ENCODE data around the gene KPNB1.

The KPNB1 gene

GRCh38 chr17:47649153-47649971, at the start of gene KPNB1:
KPNB1 (plus strand) TSS chr17:47649919; CDS start chr17:47650245, 326 bp downstream.
- peak; percentile 100 for DNase-seq

DNA sequence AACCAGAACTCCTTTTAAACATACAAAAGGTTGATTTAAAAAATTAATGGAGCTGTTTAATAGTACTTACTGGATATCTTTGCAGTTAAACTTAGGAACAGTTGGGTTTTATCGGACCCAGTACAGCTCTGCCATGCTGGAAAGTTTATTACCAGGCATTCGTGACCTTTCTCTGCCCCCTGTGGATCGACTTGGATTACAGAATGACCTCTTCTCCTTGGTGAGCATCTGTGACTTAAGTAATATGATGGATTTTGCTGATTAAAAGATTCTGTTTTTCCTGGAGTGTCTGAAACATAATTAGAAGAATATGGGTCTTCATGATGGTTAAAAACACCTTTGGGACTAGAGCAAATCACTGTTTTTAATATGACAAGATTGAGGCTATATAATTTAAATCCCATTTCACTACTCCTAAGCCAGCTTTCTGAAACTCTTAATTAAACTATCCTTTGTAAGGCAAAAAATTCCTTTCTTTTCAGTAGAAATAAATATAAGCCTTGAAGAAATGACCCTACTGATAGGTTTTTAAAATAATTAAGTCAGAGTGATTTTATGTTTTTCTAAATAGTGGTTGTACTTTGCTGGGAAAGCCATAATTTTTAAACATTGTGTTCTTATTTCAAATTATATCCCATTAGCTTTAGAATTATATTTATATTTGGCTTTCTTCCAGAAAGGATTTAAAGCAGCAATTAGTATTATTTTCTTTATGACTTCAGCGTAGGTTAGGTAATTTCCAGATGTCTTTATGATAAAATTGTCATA, 45.7 kb upstream of the KPNB1 start:
- no peak for DNase-seq

DNA sequence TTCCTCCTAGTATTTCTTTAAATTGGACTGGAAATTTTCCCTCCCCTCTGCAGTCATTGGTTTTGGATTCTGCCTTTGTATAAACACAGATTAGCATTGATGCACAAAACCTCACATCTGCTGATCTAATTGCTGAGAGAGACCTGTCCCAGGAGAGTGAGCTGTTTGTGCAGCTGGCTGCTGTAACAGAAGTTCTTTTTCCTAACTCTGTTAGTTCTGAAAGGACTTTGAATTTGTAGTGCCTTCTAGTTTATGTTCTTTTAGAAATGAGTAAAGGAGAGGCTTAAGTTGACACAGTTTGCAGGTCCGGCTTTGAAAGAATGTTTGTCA, 45.2 kb upstream of the KPNB1 start:
- peak; percentile 64 for DNase-seq

GRCh38 chr17:47605011-47605410, 44.7 kb upstream of the KPNB1 start:
- DNase-seq, result no peak

DNA sequence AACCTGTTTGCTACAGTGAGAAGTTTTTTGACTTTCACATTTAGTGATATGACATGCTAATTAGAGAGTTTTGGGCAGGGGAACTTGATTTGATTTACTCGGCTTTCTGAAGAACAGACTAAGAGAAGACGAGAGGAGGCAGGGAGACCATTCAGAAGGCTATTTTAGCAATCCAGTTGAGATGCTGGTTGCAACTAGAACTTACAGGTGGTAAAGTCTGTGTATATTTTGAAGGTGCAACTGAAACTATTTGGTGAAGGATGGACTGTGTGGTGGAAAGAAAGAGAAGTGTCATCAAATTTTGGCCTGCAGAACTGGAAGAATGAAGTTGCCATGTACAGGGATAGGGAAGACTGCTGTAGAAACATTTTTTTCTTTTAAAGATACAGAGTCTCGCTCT, 42.2 kb upstream of the KPNB1 start:
- no peak for DNase-seq

DNA sequence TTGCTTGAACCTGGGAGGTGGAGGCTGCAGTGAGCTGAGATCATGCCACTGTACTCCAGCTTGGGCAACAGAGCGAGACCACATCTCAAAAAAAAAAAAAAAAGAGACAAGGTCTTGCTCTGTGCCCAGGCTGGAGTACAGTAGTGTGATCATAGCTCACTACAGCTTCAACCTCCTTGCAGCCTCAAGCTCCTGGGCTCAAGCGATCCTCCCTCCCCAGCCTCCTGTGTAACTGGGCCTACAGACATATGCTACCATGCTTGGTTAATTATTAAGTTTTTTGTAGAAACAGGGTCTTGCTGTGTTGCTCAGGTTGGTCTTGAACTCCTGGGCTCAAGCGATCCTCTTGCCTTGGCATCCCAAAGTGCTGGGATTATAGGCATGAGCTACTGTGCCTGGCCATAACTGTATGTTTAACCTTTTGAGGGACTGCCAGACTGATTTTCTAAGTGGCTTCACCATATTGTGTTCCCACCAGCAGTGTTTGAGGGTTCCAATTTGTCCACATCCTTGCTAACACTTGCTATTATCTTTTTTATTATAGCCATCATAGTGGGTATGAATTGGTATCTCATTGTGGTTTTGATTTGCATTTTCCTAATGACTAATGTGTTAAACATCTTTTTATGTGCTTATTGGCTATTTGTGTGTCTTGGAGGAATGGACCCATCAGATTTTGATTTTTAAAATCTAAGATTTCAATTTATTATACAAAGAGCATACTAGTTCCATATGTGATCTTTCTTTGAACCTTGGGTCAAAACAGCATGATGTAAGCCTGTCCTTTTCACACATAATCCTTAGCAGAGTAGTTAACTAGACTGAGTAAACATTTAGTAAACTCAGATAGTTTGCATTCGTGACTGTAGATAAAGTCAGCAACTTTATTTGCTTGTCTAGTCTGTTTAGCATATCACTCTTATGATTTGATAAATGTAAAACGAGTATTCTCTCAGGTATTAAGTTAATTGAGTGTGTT, 38.1 kb upstream of the KPNB1 start:
- DNase-seq, result no peak

DNA sequence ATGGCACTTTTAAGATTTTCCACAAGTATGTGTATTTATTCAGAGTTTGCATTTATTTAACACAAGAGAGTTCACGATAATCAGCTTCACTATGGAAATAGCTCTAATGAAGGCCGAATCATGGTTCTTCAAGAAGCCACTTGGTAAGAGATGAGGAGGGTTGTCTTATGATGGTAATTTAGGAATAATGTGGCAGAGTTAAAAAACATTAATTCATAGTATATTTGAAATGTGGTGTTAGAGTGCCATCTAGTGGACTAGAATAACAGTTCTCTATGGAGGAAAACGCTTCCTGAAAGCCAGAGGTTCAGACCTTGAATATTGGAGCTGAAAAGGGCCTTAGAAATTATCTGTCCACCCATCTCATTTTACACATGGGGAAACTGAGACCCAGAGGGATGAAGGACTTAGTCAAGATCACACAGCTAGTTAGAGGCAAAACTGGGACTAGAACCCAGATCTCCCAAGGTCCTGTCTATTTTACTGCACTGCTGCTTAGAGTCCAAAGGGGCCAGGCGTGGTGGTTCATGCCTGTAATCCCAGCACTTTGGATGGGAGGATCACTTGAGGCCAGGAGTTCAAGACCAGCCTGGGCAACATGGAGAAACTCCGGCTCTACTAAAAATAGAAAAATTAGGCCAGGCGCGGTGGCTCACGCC, 33.8 kb upstream of the KPNB1 start:
- DNase-seq, result peak; percentile 40

DNA sequence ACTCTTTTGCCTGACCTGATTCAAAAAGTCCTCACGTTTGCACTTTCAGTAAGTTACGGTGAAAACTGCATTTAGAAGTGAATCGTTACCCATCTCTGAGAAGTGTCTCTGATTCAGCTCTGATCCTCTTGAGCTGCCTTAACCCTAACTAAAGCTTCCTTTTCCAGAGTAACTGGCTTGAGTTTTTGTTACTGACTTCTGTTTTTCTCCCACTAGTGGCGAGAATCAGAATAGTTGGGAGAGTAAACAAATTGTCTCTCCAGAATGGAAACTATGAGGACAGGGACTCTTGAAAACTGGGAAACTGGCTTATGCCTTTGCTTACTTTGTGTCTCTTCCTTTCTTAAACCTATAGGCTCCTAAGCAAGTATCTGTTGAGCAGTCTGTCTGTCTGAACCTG, 31.3 kb upstream of the KPNB1 start:
- no peak for DNase-seq

GRCh38 chr17:47620503-47621245, 29.0 kb upstream of the KPNB1 start:
- peak; percentile 65 for DNase-seq

GRCh38 chr17:47621293-47622179, 28.2 kb upstream of the KPNB1 start:
- no peak for DNase-seq

- no peak for DNase-seq
These were observed 27.6 kb upstream of the KPNB1 start for GRCh38 chr17:47622180-47622549.

GRCh38 chr17:47624727-47625068, 25.0 kb upstream of the KPNB1 start:
- no peak for DNase-seq

GRCh38 chr17:47628014-47628566, 21.6 kb upstream of the KPNB1 start:
- DNase-seq, result no peak

DNA sequence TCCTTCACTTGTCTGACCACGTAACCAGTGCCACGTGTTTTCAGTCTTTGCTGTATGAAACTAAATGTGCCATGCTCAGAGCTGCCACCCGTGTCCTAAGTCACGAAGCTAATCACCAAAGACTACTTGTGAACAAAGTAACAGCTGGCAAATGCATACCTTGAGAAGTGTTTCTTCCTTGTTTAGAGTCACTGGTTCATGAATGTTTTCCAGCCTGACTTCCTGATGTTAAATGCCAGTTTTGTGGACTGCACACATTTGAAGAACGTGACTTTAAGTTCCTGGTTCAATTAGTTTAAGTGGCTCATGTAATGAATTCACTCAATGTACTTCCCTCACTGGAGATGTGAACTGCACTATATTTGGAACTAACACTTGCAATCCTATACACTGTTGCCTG, 19.9 kb upstream of the KPNB1 start:
- DNase-seq, result no peak

DNA sequence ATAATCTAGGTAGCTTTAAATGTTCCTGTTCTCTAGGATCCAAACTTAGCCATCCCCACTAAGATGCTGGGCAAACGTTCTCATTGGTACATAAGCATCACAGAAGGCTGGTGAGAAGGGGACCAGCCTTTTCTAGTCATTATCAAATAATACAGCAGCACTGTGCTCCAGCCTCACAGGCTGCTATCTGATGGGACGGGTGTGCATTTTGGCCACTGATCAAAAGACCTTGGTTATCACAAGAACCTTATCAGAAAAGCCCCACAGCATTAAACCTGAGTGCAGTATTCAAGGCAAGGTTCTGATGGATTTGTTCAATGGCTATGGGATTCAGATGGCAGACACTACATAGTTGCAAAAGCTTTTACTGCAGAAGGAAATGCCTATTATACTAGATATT, 19.1 kb upstream of the KPNB1 start:
- no peak for DNase-seq

DNA sequence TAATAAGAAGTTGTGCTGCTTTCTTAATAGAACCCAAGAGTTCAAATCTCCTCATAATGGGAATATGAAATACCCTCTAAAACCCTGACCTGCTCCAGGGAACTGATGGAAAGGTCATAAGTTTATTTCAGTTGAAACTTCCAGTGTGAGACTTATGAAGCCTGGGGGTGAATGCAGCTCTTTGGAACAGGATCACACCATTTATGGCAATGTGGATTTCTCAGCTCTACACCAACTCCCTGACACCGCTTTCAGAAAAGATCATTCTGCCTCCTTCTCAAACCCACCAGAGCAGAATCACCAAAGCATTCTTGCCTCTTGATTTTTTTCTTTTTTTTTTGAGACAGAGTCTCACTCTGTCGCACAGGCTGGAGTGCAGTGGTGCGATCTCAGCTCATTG, 16.7 kb upstream of the KPNB1 start:
- no peak for DNase-seq

DNA sequence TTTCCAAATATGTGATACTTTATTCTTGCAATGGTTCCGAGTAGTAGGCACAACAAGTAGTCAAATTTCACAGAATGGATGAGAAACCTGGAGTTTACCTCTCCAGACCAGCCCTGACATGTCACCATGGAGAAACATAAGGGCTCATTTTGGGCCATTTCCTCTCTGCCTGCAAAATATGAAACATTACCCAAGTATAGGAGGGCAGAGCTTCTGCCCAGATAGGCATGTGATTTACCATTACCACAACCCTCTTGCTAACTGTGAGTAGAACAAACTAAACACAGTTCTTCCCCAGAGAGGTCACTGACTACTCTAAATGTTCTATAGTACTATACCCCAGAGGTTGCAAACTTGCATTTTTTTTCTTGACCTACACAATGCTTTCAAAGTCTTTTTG, 15.7 kb upstream of the KPNB1 start:
- DNase-seq, result no peak

GRCh38 chr17:47634870-47635269, 14.8 kb upstream of the KPNB1 start:
- DNase-seq, result no peak

DNA sequence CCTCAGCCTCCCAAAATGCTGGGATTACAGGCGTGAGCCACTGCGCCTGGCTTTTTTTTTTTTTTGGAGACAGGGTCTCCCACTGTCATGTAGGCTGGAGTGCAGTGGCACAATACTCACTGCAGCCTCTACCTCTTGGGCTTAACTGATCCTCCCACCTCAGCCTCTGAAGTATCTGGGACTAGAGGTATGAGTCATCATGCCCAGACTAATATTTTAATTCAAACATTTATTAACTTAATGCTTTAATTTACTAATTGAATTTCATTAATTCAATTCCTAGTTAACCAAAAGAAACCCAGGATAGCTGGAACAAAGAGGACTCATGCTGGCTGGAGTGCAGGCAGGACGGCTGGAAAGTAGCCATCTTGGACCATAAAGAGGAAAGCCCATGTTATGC, 14.0 kb upstream of the KPNB1 start:
- DNase-seq, result no peak

GRCh38 chr17:47636273-47637030, 13.3 kb upstream of the KPNB1 start:
- no peak for DNase-seq

Measured in COR-L47 (cell line).